Neuronal stem cell (in vitro differentiated cells): ENCODE measurements around the gene SLC5A1. TPM values are rescaled to one million over a fixed set of nuclear protein-coding genes. Genes with fewer than 3 reads are reported as not detected.
"Not testable (repeated sequence)": the region's sequence is repeated elsewhere in the genome, so short reads cannot be mapped to it uniquely, and the experiment has no call there.

Experiments
- DNase-seq: peaks from one replicate; pipeline ENCODE4 v3.0.0-alpha.2; 2013; ENCODE audit warnings: low spot score
- H2AFZ ChIP-seq: one replicate; pipeline ENCODE4 v1.6.1; 2013; ENCODE audit warnings: mild to moderate bottlenecking, low read length, inconsistent platforms
- H2AK5ac ChIP-seq: 2 replicates; pipeline ENCODE4 v1.6.1; 2013; ENCODE audit warnings: low read depth, mild to moderate bottlenecking, inconsistent platforms, low read length, moderate library complexity, mixed read lengths
- H2BK120ac ChIP-seq: 2 replicates; pipeline ENCODE4 v1.6.1; 2013; ENCODE audit warnings: low read depth, mild to moderate bottlenecking, inconsistent platforms, low read length, moderate library complexity, mixed read lengths
- H2BK12ac ChIP-seq: one replicate; pipeline ENCODE4 v1.6.1; 2013; ENCODE audit warnings: low read length, inconsistent platforms
- H2BK15ac ChIP-seq: 2 replicates; pipeline ENCODE4 v1.6.1; 2013; ENCODE audit warnings: mild to moderate bottlenecking, low read length, inconsistent platforms, mixed read lengths
- H2BK5ac ChIP-seq: one replicate; pipeline ENCODE4 v1.6.1; 2013; ENCODE audit warnings: inconsistent platforms, mild to moderate bottlenecking, low read length, moderate library complexity
- H3K14ac ChIP-seq: one replicate; pipeline ENCODE4 v1.6.1; 2013; ENCODE audit warnings: low read length, inconsistent platforms
- H3K18ac ChIP-seq: 2 replicates; pipeline ENCODE4 v1.6.1; 2013; ENCODE audit warnings: low read length, inconsistent platforms
- H3K23ac ChIP-seq: 2 replicates; pipeline ENCODE4 v1.6.1; 2013; ENCODE audit warnings: low read depth, mild to moderate bottlenecking, mixed read lengths, low read length, inconsistent platforms; ENCODE audit not compliant: poor library complexity
- H3K27ac ChIP-seq: replicated peaks from 3 replicates; pipeline ENCODE4 v1.5.1; 2013; ENCODE audit warnings: low read length, inconsistent platforms
- H3K27me3 ChIP-seq, 3 experiments: 2 replicates each; pipeline ENCODE4 v1.6.1; 2013; ENCODE audit warnings: low read length in 3 of 3, mild to moderate bottlenecking in 2 of 3, inconsistent platforms in 1 of 3, low read depth in 1 of 3, mixed read lengths in 1 of 3, moderate library complexity in 1 of 3; ENCODE audit not compliant: control insufficient read depth in 3 of 3, insufficient read depth in 3 of 3
- H3K36me3 ChIP-seq, 2 donors: replicated peaks in 1 of 2; 2 replicates each; pipeline ENCODE4 v1.6.1; 2013; ENCODE audit warnings: low read length in 2 of 2; ENCODE audit not compliant: control insufficient read depth in 2 of 2, insufficient read depth in 2 of 2
- H3K4ac ChIP-seq: 2 replicates; pipeline ENCODE4 v1.6.1; 2013; ENCODE audit warnings: inconsistent platforms, mild to moderate bottlenecking, low read length, moderate library complexity
- H3K4me1 ChIP-seq, 2 donors: 1 replicate in 1 of 2; 2 replicates in 1 of 2; pipeline ENCODE4 v1.6.1; 2013; ENCODE audit warnings: low read length in 2 of 2, low read depth in 1 of 2; ENCODE audit not compliant: control insufficient read depth in 2 of 2, insufficient read depth in 1 of 2
- H3K4me2 ChIP-seq: one replicate; pipeline ENCODE4 v1.6.1; 2013; ENCODE audit warnings: mild to moderate bottlenecking, low read length, inconsistent platforms; ENCODE audit not compliant: insufficient read depth, poor library complexity, severe bottlenecking
- H3K4me3 ChIP-seq, 2 donors: 2 replicates each; pipeline ENCODE4 v1.5.1; 2013; ENCODE audit warnings: low read length in 2 of 2, mild to moderate bottlenecking in 2 of 2, inconsistent platforms in 1 of 2, moderate library complexity in 1 of 2
- H3K79me1 ChIP-seq: one replicate; pipeline ENCODE4 v1.6.1; 2013; ENCODE audit warnings: low read depth, mild to moderate bottlenecking, inconsistent platforms, low read length, moderate library complexity
- H3K9ac ChIP-seq: one replicate; pipeline ENCODE4 v1.6.1; 2013; ENCODE audit warnings: mild to moderate bottlenecking, low read depth, low read length, inconsistent platforms; ENCODE audit not compliant: poor library complexity
- H3K9me3 ChIP-seq, 2 donors: replicated peaks in 1 of 2; 2 replicates each; pipeline versions ENCODE3 to v1.6.1; 2013; ENCODE audit warnings: low read length in 2 of 2, mild to moderate bottlenecking in 2 of 2, inconsistent platforms in 1 of 2, low read depth in 1 of 2, mixed read lengths in 1 of 2, moderate library complexity in 1 of 2; ENCODE audit not compliant: control insufficient read depth in 2 of 2, insufficient read depth in 1 of 2
- H4K8ac ChIP-seq: one replicate; pipeline ENCODE4 v1.6.1; 2013; ENCODE audit warnings: low read depth, mild to moderate bottlenecking, inconsistent platforms, low read length, moderate library complexity
- H4K91ac ChIP-seq: one replicate; pipeline ENCODE4 v1.6.1; 2013; ENCODE audit warnings: low read length, low read depth, mild to moderate bottlenecking, inconsistent platforms; ENCODE audit not compliant: poor library complexity
- WGBS, 2 donors: extraction: QIAGEN DNeasy Blood & Tissue Kit; methylation state at CpG; one replicate each; pipeline ENCODE4 v1.1.7; 2013; ENCODE audit warnings: missing lambda C conversion rate in 2 of 2, mixed read lengths in 1 of 2; ENCODE audit not compliant: insufficient read length in 2 of 2, insufficient replicate concordance in 1 of 2; ENCODE audit errors: extremely low coverage in 2 of 2; 5-methylcytosine and 5-hydroxymethylcytosine counted together
- small RNA-seq: library from polyadenylated mRNA; stranded (forward); fragments of <200 nt; extraction: miRNeasy Mini kit (QIAGEN cat#:217004); gene quantifications from one replicate; pipeline ENCODE3, GENCODE V24; 2013; ENCODE audit not compliant: insufficient read depth

Gene SLC5A1

DNA sequence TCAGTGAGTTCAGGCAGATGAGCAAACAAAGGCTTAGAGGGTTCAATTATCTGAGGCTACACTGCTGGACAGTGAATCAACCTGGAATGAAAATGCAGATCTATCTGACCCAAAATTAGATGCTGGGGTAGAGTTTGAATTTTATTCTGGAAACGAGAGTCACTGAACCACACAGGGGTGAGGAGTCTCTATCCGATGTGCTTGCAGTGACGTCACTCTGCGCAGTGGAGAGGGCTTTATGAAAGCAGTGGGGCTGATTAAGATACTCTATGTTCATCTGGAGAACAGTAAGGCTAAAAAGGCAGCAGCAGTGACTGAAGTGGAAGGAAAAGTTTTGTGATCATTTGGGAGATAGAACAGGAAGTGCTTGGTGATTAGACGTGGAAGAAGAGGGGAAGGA is 117.3 kb downstream of the SLC5A1 start:
- H3K4me2 ChIP-seq, H2BK5ac ChIP-seq, H4K8ac ChIP-seq, H3K14ac ChIP-seq, H3K4ac ChIP-seq, H2BK15ac ChIP-seq, H3K9me3 ChIP-seq, H3K79me1 ChIP-seq, H3K36me3 ChIP-seq, H2AK5ac ChIP-seq, H3K18ac ChIP-seq, H3K9ac ChIP-seq, H3K4me3 ChIP-seq, H4K91ac ChIP-seq, H3K23ac ChIP-seq, H2AFZ ChIP-seq, H3K27ac ChIP-seq, H2BK120ac ChIP-seq, DNase-seq, H2BK12ac ChIP-seq: not testable (repeated sequence)
- WGBS, 2 donors, result no CpG with 5 or more reads among the region's 5 CpGs
- Histone ChIP-seq H3K27me3 (peaks cover 0 to 15% (median 0%) of the 10 kb centered on the region in 3 experiments), H3K4me1 (peaks cover 0 to 15% of the 10 kb centered on the region in 2 donors)

Small RNA genes within 50 kb of the gene (small RNA-seq; reads per million reads assigned to genes)
- not detected for gene AP1B1P2
